DND-41 (cell line): ENCODE results near the gene GPR156.

ENCODE experiments used
- ATAC-seq: fragments of 200-7000 bp; cut with Tn5 transposase; 3 replicates; pipeline ENCODE4 v1.9.1; 2021; ENCODE audit warnings: low read depth; ENCODE audit not compliant: insufficient read depth
- DNase-seq: peaks from one replicate; pipeline ENCODE4 v3.0.0-alpha.2; 2020
- H2AFZ ChIP-seq: 2 replicates; pipeline ENCODE4 v1.6.0; 2012; ENCODE audit warnings: low read depth, low read length
- H3K27ac ChIP-seq: 2 replicates; pipeline ENCODE4 v1.5.1; 2012; ENCODE audit warnings: low read length, inconsistent platforms
- H3K27me3 ChIP-seq: fragments of 200-600 bp; sonication (generic); 2 replicates; pipeline ENCODE4 v1.6.0; 2012; ENCODE audit warnings: low read length, mild to moderate bottlenecking, inconsistent platforms; ENCODE audit not compliant: insufficient read depth, poor library complexity
- H3K36me3 ChIP-seq: 2 replicates; pipeline ENCODE4 v1.5.1; 2012; ENCODE audit warnings: low read length, inconsistent platforms; ENCODE audit not compliant: insufficient read depth
- H3K4me1 ChIP-seq: 2 replicates; pipeline ENCODE4 v1.5.1; 2012; ENCODE audit warnings: mild to moderate bottlenecking, low read length; ENCODE audit not compliant: insufficient read depth
- H3K4me2 ChIP-seq: 2 replicates; pipeline ENCODE4 v1.6.0; 2012; ENCODE audit warnings: mild to moderate bottlenecking, moderate library complexity, low read length, inconsistent platforms; ENCODE audit not compliant: insufficient read depth
- H3K4me3 ChIP-seq, 2 experiments: fragments of 200-600 bp in 1 of 2; shearing (Covaris generic) in 1 of 2; 2 replicates each; pipeline ENCODE4 v1.5.1; 2012 to 2016; ENCODE audit warnings: inconsistent platforms in 2 of 2, low read length in 2 of 2, mild to moderate bottlenecking in 2 of 2, low read depth in 1 of 2, moderate library complexity in 1 of 2
- H3K79me2 ChIP-seq: 2 replicates; pipeline ENCODE4 v1.6.0; 2012; ENCODE audit warnings: low read length, inconsistent platforms; ENCODE audit not compliant: insufficient read depth
- H3K9ac ChIP-seq: 2 replicates; pipeline ENCODE4 v1.6.0; 2012; ENCODE audit warnings: low read depth, mild to moderate bottlenecking, inconsistent platforms, low read length, moderate library complexity
- H3K9me3 ChIP-seq: 2 replicates; pipeline ENCODE4 v1.5.1; 2012; ENCODE audit warnings: low read length, moderate library complexity, mild to moderate bottlenecking, inconsistent platforms; ENCODE audit not compliant: insufficient read depth, severe bottlenecking
- H4K20me1 ChIP-seq: 2 replicates; pipeline ENCODE4 v1.6.0; 2012; ENCODE audit warnings: low read length; ENCODE audit not compliant: insufficient read depth
- EZH2 ChIP-seq: IDR thresholded peaks from 3 replicates; pipeline ENCODE4 v1.6.1; 2012; ENCODE audit warnings: borderline replicate concordance, low read depth, mild to moderate bottlenecking, moderate library complexity, low read length, inconsistent platforms; ENCODE audit not compliant: severe bottlenecking
- TF ChIP-seq, protein P1 (sequence below): IDR thresholded peaks from 2 replicates; pipeline ENCODE4 v1.5.1; 2012; ENCODE audit warnings: borderline replicate concordance, low read length, moderate library complexity, mild to moderate bottlenecking; ENCODE audit not compliant: poor library complexity, severe bottlenecking; ENCODE audit errors: extremely low read depth

The GPR156 gene

DNA sequence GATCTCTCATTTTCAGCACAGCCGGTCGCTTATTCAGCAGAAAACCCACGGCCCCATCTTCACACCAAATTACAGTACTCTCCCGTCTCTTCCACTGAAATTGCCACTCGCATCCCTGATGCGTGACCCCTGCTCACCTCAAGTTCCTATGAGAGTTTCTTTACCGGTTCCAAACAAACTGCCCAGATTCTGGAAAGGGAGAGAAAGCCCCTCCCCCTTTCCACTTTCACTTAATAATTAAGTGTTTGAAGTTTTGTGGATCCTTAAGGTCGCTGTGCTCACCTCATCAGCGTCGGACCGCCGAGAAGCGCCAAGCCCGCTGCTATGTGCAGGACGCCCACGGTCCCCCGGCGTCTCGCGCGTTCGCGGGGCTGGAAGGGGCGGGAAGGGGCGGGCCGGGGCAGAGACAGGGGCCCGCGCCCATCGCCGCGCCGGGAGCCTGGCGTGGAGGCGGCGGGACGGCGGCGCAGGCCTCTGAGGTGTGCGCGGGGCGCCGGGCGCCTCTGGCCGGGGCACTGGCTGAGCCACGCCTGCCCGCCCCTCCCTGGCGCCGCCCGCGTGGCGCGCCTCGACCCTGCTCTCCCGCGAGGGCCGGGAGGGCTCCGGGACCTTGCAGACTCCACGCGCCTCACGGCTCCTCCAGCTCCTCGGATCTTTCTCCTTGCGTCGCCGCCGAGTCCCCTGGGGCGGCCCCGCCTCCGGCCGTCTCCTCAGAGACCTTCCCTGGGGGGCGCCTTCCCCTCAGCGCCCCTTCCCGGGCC, at the start of gene GPR156:
GPR156 (minus strand) TSS at position 476 of the 761 bp plus-strand sequence. CDS start 41,124 bp downstream, outside the sequence.
- Histone ChIP-seq H3K9me3 (no peaks in the 10 kb centered on the region), H3K36me3 (no peaks in the 10 kb centered on the region), H3K9ac (no peak within 1 kb of the TSS), H3K4me1 (no peaks in the 10 kb centered on the region), H3K27me3 (no peaks in the 10 kb centered on the region), H3K4me3 (no peak within 1 kb of the TSS), H3K4me2 (no peak within 1 kb of the TSS), H4K20me1 (no peaks in the 10 kb centered on the region), H2AFZ (no peak within 1 kb of the TSS), H3K27ac (no peak within 1 kb of the TSS), H3K79me2 (no peaks in the 10 kb centered on the region)
- no peak for TF ChIP-seq EZH2
- TF ChIP-seq, protein P1, sequence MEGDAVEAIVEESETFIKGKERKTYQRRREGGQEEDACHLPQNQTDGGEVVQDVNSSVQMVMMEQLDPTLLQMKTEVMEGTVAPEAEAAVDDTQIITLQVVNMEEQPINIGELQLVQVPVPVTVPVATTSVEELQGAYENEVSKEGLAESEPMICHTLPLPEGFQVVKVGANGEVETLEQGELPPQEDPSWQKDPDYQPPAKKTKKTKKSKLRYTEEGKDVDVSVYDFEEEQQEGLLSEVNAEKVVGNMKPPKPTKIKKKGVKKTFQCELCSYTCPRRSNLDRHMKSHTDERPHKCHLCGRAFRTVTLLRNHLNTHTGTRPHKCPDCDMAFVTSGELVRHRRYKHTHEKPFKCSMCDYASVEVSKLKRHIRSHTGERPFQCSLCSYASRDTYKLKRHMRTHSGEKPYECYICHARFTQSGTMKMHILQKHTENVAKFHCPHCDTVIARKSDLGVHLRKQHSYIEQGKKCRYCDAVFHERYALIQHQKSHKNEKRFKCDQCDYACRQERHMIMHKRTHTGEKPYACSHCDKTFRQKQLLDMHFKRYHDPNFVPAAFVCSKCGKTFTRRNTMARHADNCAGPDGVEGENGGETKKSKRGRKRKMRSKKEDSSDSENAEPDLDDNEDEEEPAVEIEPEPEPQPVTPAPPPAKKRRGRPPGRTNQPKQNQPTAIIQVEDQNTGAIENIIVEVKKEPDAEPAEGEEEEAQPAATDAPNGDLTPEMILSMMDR = no peak
- ATAC-seq = no peak
- DNase-seq = no peak

DNA sequence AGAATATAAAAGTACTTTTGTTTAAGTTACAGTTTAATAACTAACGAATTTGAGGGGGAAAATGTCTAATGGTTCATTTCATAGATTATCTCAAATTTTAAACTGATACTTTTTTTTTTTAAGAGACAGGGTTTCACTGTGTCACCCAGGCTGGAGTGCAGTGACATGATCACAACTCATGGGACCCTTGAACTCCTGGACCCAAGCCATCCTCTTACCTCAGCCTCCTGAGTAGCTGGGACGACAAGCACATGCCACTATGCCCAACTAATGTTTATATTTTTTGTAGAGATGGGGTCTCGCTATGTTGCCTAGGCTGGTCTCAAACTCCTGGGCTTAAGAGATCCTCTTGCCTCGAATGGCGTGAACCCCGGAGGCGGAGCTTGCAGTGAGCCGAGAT, 47.6 kb upstream of the GPR156 start:
- no peak overlapping the region for H3K4me3 ChIP-seq
- no peak for DNase-seq
- ATAC-seq = no peak
- no peaks in the 10 kb centered on the region for H3K4me1 ChIP-seq
- no peak overlapping the region for H3K27ac ChIP-seq
- no peak overlapping the region for H2AFZ ChIP-seq
- H3K79me2 ChIP-seq = peaks cover 37% of the 10 kb centered on the region
- no peak overlapping the region for H3K9ac ChIP-seq
- peaks cover 30% of the 10 kb centered on the region for H4K20me1 ChIP-seq
- H3K9me3 ChIP-seq = no peaks in the 10 kb centered on the region
- H3K27me3 ChIP-seq = no peaks in the 10 kb centered on the region
- H3K36me3 ChIP-seq = peaks cover 87% of the 10 kb centered on the region
- no peak for TF ChIP-seq EZH2
- TF ChIP-seq, protein P1 = no peak
- H3K4me2 ChIP-seq = no peak overlapping the region

DNA sequence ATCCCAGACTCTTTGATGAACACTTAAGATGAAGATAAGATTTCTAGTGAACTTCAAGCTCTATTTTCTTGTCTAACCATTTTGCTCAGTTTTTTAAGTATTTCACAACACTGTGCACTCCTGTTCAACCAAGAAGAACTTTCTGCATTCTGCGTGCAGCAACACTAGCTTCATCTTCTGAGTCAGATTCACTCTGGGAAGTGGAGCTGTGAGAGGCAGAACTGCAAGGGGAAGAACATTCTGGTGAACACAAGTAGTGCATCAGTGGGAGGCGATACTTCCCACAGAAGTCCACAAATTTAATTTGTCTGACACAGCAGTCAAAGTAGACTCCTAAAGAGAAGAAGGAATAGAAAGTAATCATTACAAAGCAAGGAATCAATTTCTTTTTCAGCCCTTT, 46.1 kb upstream of the GPR156 start:
- TF ChIP-seq, protein P1 = no peak
- no peak for TF ChIP-seq EZH2
- no peaks in the 10 kb centered on the region for H3K4me1 ChIP-seq
- H3K4me3 ChIP-seq = no peak overlapping the region
- H3K79me2 ChIP-seq = peaks cover 22% of the 10 kb centered on the region
- H3K9ac ChIP-seq = no peak overlapping the region
- ATAC-seq = no peak
- no peak for DNase-seq
- H4K20me1 ChIP-seq = peaks cover 17% of the 10 kb centered on the region
- peaks cover 77% of the 10 kb centered on the region for H3K36me3 ChIP-seq
- no peaks in the 10 kb centered on the region for H3K27me3 ChIP-seq
- no peak overlapping the region for H3K4me2 ChIP-seq
- H3K9me3 ChIP-seq = no peaks in the 10 kb centered on the region
- H3K27ac ChIP-seq = no peak overlapping the region
- no peak overlapping the region for H2AFZ ChIP-seq
